OCI-LY1 (cell line): ENCODE measurements around the gene BTBD16.

ENCODE experiments used
- EZH2 ChIP-seq: fragments of 200-600 bp; sonication (generic), shearing (Covaris generic); IDR thresholded peaks from 2 replicates; pipeline ENCODE4 v1.8.0; 2017; ENCODE audit warnings: borderline replicate concordance, mixed run types, mild to moderate bottlenecking, antibody characterized with exemption, low read length, moderate library complexity, mixed read lengths
- TF ChIP-seq, protein P1 (sequence below): fragments of 200-600 bp; sonication (generic), shearing (Covaris generic); IDR thresholded peaks from 2 replicates; pipeline ENCODE4 v1.5.1; 2017; ENCODE audit warnings: mild to moderate bottlenecking, antibody characterized with exemption, low read length, moderate library complexity, mixed read lengths

DNA sequence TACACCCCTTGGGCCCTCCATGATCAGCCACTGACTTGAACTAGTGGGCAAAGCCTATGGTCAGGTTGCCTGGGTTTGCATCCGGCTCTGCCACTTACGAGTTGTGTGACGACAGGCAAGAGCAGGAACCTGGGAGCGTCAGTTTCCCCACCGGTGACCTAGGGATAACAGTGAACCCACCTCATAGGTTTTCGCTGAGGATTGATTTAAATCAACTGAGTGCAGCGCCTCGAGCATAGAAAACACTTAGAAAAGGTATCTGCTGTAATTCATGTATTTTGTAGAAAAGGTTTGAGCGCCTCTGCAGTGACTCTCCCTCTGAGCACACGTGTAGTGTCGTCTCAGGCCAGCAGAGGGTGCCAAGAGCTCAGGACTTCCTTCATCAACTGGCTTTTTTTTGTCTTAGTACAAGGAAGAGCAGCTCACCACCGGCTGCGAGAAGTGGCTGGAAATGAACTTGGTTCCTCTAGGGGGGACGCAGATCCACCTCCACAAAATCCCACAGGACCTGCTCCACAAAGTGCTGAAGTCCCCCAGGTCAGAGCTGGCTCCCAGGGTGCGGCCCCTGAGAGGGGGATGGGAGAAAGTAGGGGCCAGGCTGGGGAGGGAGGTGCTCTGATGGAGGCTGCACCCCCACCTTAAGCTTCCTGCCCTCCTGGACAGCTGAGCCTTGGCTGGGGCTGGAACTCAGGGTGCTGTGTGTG lies 27.7 kb downstream of the BTBD16 start:
- TF ChIP-seq, protein P1, sequence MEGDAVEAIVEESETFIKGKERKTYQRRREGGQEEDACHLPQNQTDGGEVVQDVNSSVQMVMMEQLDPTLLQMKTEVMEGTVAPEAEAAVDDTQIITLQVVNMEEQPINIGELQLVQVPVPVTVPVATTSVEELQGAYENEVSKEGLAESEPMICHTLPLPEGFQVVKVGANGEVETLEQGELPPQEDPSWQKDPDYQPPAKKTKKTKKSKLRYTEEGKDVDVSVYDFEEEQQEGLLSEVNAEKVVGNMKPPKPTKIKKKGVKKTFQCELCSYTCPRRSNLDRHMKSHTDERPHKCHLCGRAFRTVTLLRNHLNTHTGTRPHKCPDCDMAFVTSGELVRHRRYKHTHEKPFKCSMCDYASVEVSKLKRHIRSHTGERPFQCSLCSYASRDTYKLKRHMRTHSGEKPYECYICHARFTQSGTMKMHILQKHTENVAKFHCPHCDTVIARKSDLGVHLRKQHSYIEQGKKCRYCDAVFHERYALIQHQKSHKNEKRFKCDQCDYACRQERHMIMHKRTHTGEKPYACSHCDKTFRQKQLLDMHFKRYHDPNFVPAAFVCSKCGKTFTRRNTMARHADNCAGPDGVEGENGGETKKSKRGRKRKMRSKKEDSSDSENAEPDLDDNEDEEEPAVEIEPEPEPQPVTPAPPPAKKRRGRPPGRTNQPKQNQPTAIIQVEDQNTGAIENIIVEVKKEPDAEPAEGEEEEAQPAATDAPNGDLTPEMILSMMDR = peak; percentile 80
- no peak for TF ChIP-seq EZH2
